Right lobe of liver (tissue), 4 donors: Measurements from ENCODE around the gene DNAI7.

ENCODE experiments used
- POLR2A ChIP-seq: fragments of 450-650 bp; IDR thresholded peaks from one replicate; pipeline ENCODE4 v1.6.1; 2017; ENCODE audit warnings: antibody characterized with exemption, mild to moderate bottlenecking
- TF ChIP-seq, protein P1 (sequence below), 4 donors: fragments of 200-600 bp in 3 of 4; fragments of 450-650 bp in 1 of 4; IDR thresholded peaks; one replicate each; pipeline versions ENCODE4 v1.5.1 to v1.8.0; 2016 to 2022; ENCODE audit warnings: antibody characterized with exemption in 4 of 4, mild to moderate bottlenecking in 2 of 4
- donor health status: DM: no; HTN: no; CAD: no.
- donor health status: DM: no; HTN: no; CAD: no.
- donor health status: DM: no; HTN: yes; CAD: no.

DNA sequence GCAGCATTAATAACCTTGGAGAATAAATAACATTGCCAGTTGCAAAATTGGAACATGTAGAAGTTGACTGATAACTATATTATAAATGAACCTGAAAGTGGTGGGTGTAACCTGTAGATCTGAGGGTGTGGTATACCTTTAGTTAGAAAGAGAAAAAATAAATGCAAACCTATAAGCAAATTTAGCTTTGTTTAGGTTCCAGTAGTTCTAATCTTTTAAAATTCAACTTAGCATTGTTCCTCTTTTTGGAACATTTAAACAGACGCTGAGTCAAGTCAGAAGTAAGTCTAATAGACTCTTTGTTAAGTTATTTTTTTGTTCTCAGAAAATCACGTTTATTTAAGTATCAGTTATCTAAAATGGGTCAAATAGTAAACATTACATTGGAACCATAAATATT, 120.0 kb downstream of the DNAI7 start:
- TF ChIP-seq, protein P1, sequence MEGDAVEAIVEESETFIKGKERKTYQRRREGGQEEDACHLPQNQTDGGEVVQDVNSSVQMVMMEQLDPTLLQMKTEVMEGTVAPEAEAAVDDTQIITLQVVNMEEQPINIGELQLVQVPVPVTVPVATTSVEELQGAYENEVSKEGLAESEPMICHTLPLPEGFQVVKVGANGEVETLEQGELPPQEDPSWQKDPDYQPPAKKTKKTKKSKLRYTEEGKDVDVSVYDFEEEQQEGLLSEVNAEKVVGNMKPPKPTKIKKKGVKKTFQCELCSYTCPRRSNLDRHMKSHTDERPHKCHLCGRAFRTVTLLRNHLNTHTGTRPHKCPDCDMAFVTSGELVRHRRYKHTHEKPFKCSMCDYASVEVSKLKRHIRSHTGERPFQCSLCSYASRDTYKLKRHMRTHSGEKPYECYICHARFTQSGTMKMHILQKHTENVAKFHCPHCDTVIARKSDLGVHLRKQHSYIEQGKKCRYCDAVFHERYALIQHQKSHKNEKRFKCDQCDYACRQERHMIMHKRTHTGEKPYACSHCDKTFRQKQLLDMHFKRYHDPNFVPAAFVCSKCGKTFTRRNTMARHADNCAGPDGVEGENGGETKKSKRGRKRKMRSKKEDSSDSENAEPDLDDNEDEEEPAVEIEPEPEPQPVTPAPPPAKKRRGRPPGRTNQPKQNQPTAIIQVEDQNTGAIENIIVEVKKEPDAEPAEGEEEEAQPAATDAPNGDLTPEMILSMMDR (IDR thresholded peaks at IDR 0.05): no peak
- TF ChIP-seq POLR2A: no peak
